Measurements from ENCODE around the gene P4HB. TPM values are rescaled to one million over a fixed set of nuclear protein-coding genes. Genes with fewer than 3 reads are reported as not detected.
A peak's percentile ranks its signal among the peaks of the same experiment; 100 is the strongest.

Gene P4HB
- total RNA-seq, result 100 to 1,000 TPM; 442 to 487 (median 478) TPM

DNA sequence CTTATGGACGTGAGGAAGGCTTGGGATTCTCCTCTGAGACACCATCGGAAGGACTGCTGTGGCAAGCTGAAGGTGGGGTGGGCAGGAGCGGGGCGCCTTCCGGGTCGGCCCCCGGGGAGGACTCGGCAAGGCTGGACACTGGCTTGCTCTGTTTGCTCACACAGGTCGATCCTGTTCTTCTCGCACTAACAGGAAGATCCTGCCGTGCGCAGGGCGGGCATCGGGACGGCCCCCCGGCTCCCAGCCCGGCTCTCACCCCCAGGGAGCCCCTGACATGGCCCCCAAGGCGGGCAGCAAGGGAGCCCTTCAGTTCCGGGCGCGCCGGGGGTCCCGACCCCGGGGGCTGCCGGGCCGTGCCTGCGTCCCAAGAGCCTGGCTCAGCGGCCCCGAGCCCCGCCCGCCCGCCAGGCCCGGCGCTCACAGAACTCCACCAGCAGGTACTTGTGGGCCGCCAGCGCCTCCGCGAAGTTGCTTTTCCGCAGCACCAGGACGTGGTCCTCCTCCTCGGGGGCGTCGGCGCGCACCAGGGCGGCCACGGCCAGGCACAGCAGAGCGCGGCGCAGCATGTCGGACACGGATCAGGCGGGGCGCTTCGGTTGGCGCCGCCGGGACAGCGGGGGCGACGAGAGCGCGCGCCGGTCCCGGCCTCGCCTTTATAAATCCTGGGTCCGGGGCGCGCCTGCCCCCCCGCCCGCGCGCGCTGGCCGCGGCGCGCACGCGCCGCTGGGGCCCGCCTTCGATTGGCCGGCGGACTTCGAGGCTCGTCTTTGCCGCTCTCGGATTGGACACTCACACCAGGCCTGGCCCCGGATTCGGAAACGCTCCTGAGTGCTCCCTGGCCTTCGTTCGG is at the start of gene P4HB:
Gene P4HB (minus strand): TSS at position 630 of the 850 bp plus-strand sequence. CDS start 64 bp downstream, at position 566.
- H3K4me1 Mint-ChIP-seq (ENCODE audit: low read depth), result peaks cover 37% of the 10 kb centered on the region
- H3K36me3 Mint-ChIP-seq (ENCODE audit: insufficient read depth), result peaks cover 24% of the 10 kb centered on the region
- H3K27me3 Mint-ChIP-seq (ENCODE audit: low read depth), result no peaks in the 10 kb centered on the region
- DNase-seq (no peak), ATAC-seq (no peak)
- peak within 1 kb of the TSS; percentile 90 for H3K4me3 Mint-ChIP-seq
- no peaks in the 10 kb centered on the region for H3K9me3 Mint-ChIP-seq

DNA sequence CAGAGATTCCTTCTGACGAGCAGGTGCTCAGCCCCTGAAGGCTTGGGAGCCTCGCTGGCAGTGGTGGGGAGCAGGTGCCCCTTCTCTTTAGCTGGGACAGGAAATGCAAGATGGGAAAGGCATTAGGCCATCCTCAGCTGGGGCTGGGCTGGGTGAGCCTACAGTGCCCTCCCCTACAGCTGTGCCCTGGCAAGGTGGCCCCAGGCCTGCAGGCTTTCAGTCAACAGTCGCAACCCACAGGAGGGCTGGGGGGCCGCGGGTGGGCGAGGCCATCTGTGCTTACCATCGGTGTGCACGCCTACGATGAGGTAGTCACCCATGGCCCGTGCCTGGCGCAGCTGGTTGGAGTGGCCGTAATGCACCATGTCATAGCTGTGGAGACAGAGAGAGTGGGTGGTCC is 48.9 kb upstream of the P4HB start:
- H3K4me1 Mint-ChIP-seq (ENCODE audit: low read depth), result peaks cover 10% of the 10 kb centered on the region
- H3K4me3 Mint-ChIP-seq, result peak overlapping the region; percentile 29
- peaks cover 10% of the 10 kb centered on the region for H3K36me3 Mint-ChIP-seq (ENCODE audit: insufficient read depth)
- ATAC-seq (no peak), DNase-seq (no peak)
- H3K9me3 Mint-ChIP-seq, result no peaks in the 10 kb centered on the region
- no peaks in the 10 kb centered on the region for H3K27me3 Mint-ChIP-seq (ENCODE audit: low read depth)

DNA sequence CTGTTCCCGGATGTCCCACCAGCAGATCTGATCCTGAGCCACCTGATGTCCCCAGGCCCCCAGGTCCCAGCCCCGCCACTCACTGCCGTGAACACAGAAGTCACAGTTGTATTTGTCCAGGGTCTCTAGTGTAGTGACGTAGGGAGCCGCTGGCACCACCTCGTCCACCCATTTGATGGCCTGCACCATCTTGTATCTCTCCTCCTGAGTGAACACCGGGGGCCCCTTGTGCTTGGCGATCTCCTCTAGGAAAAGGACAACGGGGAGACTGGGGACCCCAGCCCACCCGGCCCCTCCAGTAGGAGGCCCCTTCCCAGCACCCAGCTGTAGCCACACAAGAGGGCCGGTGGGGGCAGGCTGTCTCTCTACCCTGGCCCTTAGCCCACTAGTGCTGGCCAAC is 48.5 kb upstream of the P4HB start:
- no peak for ATAC-seq
- Mint-ChIP-seq H3K27me3 (ENCODE audit: low read depth) (no peaks in the 10 kb centered on the region), H3K4me1 (ENCODE audit: low read depth) (peaks cover 10% of the 10 kb centered on the region), H3K9me3 (no peaks in the 10 kb centered on the region), H3K36me3 (ENCODE audit: insufficient read depth) (peaks cover 12% of the 10 kb centered on the region), H3K4me3 (no peak overlapping the region)
- DNase-seq, result no peak

DNA sequence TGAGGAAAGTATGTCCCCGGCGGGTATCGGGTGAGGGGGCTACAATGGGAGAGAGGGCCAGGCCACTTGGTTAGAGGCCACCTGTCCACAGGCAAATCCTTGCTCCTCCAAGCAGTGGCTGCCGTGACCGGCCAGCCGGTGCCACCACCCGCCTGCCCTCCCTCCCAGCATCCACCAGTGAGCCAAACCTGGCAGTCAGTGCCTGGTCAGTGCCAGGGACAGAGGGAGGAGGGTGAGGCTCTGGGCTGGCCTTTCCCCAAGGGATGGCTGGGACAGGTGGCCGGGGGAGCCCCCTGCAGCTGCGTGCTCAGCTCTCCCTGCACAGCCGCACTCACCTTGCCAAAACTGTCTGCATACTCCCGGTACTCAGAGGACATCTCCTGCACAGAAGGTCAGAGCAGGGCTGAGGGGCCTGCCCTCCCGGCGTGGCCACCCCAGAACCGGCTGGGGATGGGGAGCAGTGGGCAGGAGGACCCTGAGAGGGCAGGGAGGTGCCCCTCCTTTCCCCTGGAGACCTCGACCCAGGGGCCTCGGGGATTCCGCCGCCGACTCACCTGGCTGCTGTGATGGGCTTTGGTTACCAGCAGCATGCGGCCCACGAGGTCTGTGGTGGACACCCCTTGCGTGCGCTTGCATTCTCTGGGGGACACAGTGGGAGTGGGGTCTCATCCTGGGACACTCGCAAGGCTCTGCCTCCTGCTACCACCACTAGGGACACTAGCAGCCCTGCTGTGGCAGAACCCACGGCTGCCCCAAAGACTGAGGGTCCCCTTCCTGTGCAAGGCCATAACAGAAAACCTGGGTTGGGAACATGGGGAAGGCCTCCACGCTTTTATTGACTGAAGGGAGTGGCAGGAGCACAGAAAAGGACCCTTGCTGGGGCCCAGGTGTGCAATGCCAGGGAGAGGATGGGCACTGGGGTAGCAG is 47.1 kb upstream of the P4HB start:
- peaks cover 10% of the 10 kb centered on the region for H3K4me1 Mint-ChIP-seq (ENCODE audit: low read depth)
- DNase-seq, result no peak
- no peaks in the 10 kb centered on the region for H3K27me3 Mint-ChIP-seq (ENCODE audit: low read depth)
- H3K4me3 Mint-ChIP-seq, result no peak overlapping the region
- peaks cover 2% of the 10 kb centered on the region for H3K36me3 Mint-ChIP-seq (ENCODE audit: insufficient read depth)
- no peak for ATAC-seq
- H3K9me3 Mint-ChIP-seq, result no peaks in the 10 kb centered on the region

DNA sequence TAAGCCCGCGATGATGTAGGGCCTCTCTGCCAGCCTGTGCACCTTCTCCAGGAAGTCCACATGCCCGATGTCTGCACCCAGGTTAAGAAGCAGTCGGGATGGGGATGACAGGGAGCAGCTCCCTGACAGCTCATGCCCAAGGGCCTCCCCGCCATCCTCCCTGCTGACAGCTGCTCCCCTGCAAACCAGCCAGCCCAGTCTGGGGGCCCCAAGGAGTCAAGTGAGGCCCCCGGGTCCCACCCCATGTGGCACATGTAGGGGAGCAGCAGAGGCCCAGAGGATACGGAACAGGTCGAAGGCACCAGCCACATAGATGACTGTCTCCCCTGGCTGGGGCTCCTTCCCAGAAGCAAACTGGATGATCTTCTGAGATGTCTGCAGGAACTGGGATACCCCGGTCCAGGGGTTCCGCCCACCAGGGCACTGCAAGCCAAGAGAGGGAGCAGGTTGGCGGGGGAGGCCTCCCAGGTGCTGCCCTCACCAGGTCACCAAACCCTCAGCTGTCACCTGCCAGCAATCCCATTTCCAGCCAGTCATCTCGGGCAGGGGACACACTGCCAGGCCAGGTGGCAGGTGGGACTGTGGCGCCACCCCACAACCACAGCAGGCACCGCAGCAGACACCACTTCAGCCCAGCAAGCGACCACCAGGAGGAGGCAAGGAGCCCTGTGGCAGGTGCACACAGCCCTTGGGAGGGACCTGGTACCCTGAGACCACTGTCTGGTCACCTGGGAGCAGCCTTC is 46.3 kb upstream of the P4HB start:
- Mint-ChIP-seq H3K27me3 (ENCODE audit: low read depth) (no peaks in the 10 kb centered on the region), H3K36me3 (ENCODE audit: insufficient read depth) (peaks cover 2% of the 10 kb centered on the region)

DNA sequence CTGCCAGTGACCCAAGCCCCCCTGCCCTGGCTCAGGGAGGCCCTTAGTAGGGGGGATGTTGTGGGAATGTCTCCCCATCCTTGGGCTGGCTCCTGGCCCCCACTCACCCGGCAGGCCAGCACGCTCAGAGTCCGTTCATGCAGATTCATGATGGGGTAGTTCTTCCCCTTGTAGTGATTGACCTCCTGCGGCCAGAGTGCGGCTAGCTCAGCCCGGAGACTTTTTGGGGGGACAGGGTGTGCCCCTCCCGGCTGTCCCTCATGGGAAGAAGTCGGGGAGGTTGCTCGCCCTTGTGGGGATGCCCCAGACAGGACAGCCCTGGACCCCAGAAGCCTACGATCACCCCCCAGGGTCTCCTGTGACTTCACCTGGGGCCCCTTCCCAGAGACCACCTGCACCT is 45.7 kb upstream of the P4HB start:
- H3K36me3 Mint-ChIP-seq (ENCODE audit: insufficient read depth), result peaks cover 5% of the 10 kb centered on the region
- no peak overlapping the region for H3K4me3 Mint-ChIP-seq
- H3K9me3 Mint-ChIP-seq, result no peaks in the 10 kb centered on the region
- ATAC-seq (no peak), DNase-seq (no peak)
- H3K4me1 Mint-ChIP-seq (ENCODE audit: low read depth), result peaks cover 10% of the 10 kb centered on the region
- peaks cover 6% of the 10 kb centered on the region for H3K27me3 Mint-ChIP-seq (ENCODE audit: low read depth)

More for the DNA sequence above, 46.3 kb upstream of the P4HB start:
- Mint-ChIP-seq H3K4me1 (ENCODE audit: low read depth) (peaks cover 9% of the 10 kb centered on the region), H3K9me3 (no peaks in the 10 kb centered on the region), H3K4me3 (no peak overlapping the region)
- no peak for DNase-seq
- no peak for ATAC-seq

DNA sequence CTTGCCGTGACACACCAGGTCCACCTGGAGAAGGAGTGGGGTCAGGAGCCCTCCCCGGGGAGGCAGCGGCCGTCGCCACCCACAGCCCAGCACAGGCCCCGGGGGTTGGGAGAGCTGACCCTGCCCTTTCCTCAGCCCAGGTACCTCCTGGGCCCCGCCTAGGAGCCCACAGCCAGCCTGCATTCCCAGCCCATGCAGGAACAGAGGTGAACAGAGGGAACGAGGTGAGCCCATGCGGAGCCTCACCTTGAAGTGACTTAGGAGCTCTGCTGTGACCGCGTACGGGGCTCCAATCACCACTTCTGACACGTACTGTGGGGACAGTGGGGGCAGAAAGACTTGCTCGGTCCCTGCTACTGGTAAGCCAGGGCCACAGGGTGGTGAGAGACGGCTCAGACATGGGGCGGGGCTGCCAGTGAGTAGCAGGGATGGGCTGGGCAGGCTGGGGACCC is 45.1 kb upstream of the P4HB start:
- Mint-ChIP-seq H3K36me3 (ENCODE audit: insufficient read depth) (peaks cover 10% of the 10 kb centered on the region), H3K9me3 (no peaks in the 10 kb centered on the region), H3K4me1 (ENCODE audit: low read depth) (peaks cover 12% of the 10 kb centered on the region), H3K27me3 (ENCODE audit: low read depth) (peaks cover 9% of the 10 kb centered on the region), H3K4me3 (no peak overlapping the region)
- DNase-seq, result no peak
- ATAC-seq, result no peak

DNA sequence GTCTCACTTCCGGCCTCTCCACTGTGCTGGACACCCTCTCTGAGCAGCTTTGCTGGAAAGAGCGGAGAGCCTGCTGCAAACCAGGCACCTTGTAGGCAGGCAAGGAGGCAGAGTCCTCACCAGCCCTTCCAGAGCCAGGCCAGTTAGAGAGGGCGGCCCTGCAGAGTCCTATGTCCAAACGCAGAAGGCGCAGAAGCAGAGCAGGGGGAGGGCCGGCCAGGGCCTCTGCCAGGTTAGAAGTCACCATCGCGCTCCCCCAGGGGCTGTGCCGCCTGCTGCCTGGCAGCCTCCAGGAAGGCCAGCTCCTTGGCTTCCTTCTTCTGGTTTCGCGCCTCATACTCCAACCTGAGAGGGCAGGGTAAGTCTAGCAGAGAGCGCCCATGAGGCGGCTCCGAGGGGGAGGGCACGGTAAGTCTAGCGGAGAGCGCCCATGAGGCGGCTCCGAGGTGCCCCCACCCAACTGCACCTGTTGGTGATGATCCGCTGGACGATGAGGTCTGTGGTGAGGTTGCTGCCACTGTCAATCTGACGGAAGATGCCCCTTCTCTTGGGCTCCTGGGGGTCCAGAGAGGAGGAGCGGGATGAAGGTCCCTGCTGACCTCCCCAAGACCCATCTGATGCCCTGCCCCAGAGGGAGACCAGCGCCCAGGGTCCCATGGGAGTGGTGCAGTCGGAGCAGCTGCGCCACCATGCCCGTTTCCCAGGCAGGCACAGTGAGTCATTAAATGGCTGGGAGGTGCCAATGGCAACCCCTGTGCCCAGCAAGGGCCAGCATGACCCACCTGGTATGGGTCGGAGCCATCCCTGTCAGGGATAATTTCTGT is 44.5 kb upstream of the P4HB start:
- peaks cover 16% of the 10 kb centered on the region for H3K36me3 Mint-ChIP-seq (ENCODE audit: insufficient read depth)
- H3K9me3 Mint-ChIP-seq, result no peaks in the 10 kb centered on the region
- no peak for ATAC-seq
- H3K4me1 Mint-ChIP-seq (ENCODE audit: low read depth), result peaks cover 9% of the 10 kb centered on the region
- H3K4me3 Mint-ChIP-seq, result no peak overlapping the region
- no peak for DNase-seq
- H3K27me3 Mint-ChIP-seq (ENCODE audit: low read depth), result peaks cover 9% of the 10 kb centered on the region

DNA sequence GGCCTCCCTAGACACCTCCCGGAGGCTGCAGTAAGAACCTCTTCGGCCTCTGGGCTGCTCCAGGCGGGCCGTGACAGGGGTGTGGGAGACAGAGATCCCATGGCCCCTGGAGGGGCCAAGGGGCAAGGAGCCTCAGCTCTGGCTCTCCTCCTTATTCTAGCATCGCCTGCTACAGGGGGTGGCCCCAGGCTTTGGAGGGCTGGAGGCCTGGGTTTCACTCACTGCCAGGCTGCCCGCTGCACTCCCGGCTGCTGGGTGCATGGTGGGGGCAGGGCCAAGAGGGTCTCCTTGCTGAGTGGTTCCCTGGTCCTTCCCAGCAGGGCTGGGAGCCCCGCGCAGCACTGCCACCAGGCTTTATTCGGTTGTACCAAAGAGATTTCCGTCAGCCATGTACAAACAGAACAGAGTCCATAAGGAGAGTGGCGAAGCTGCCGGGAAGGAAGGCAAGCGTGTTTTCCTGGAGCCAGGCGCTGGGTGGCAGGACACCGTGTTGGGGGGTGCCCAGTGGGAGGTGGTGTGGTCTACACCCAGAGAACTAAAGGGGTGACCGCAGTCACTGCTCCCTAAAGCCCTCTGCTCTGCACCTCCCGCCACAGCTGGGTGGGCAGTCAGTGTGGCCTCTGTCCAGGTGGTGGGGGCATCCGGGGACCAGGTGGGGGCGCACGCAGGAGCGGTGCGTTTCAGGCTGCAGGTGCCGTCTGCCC is 43.7 kb upstream of the P4HB start:
- Mint-ChIP-seq H3K36me3 (ENCODE audit: insufficient read depth) (peaks cover 19% of the 10 kb centered on the region), H3K9me3 (no peaks in the 10 kb centered on the region), H3K27me3 (ENCODE audit: low read depth) (peaks cover 9% of the 10 kb centered on the region)

DNA sequence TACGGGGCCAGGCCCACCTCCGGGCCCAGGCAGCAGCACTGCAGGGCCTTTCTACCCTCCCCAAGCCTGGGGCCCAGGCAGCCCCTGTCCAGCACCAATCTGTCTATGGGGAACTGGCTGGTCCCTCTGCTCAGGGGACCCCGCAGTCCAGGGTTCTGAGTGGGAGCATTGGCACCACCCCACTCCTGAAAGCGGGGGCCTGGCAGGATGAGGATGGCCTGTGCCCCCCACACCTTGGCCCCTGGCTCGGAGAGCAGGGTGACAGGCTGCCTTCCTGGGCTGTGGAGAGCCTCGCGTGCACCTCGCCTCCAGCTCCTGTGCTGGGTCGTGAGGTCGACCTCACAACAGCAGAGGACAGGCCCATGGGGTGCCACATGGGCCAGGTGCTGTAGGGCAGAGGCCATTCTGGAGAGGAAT is 43.1 kb upstream of the P4HB start:
- no peak for ATAC-seq
- H3K4me3 Mint-ChIP-seq, result no peak overlapping the region

More for the DNA sequence above, 43.7 kb upstream of the P4HB start:
- DNase-seq (no peak), ATAC-seq (no peak)
- Mint-ChIP-seq H3K4me1 (ENCODE audit: low read depth) (peaks cover 5% of the 10 kb centered on the region), H3K4me3 (no peak overlapping the region)

DNA sequence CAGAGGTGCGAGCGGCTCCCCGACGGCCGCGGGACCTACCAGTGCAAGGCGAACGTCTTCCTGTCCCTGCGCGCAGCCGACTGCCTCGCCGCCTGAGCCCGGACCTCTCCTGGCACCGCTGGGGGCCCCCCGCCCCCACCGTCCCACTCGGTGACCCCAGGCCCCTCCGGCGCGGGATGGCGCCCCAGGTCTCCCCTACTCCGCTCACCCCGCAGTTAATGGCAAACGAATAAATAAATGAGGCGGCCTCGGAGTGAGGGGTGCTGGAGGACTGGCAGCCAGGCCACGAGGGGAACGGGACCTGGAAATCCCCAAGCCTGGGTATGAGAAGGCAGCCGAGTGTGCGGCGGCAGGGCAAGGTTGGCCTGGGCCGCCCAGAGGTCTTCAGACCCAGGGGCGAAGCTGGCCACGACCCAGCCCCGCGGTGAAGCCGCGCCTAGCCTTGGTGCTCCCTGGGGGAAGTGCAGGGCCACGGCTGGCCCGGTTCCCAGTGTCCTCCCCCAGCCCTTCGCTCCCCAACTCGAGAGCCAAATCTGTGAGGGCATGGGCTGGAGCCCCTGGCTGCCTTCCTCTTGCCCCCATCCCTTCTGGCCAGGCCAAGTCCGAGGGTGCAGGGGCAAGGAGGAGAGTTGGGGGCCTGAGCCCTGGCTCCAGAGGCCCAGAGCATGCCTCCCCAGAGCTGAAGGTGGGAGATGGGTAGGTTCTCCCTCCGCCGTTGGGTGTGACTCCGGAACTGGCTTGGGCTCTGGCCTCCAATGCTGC is 42.5 kb upstream of the P4HB start:
- H3K27me3 Mint-ChIP-seq (ENCODE audit: low read depth), result peaks cover 9% of the 10 kb centered on the region
- no peak for DNase-seq
- H3K36me3 Mint-ChIP-seq (ENCODE audit: insufficient read depth), result peaks cover 27% of the 10 kb centered on the region
- H3K4me1 Mint-ChIP-seq (ENCODE audit: low read depth), result peaks cover 5% of the 10 kb centered on the region
- peak; percentile 6 to 39 for ATAC-seq
- no peak overlapping the region for H3K4me3 Mint-ChIP-seq
- H3K9me3 Mint-ChIP-seq, result no peaks in the 10 kb centered on the region

More for the DNA sequence above, 43.1 kb upstream of the P4HB start:
- Mint-ChIP-seq H3K27me3 (ENCODE audit: low read depth) (peaks cover 9% of the 10 kb centered on the region), H3K36me3 (ENCODE audit: insufficient read depth) (peaks cover 21% of the 10 kb centered on the region), H3K9me3 (no peaks in the 10 kb centered on the region), H3K4me1 (ENCODE audit: low read depth) (peaks cover 5% of the 10 kb centered on the region)
- DNase-seq, result no peak

DNA sequence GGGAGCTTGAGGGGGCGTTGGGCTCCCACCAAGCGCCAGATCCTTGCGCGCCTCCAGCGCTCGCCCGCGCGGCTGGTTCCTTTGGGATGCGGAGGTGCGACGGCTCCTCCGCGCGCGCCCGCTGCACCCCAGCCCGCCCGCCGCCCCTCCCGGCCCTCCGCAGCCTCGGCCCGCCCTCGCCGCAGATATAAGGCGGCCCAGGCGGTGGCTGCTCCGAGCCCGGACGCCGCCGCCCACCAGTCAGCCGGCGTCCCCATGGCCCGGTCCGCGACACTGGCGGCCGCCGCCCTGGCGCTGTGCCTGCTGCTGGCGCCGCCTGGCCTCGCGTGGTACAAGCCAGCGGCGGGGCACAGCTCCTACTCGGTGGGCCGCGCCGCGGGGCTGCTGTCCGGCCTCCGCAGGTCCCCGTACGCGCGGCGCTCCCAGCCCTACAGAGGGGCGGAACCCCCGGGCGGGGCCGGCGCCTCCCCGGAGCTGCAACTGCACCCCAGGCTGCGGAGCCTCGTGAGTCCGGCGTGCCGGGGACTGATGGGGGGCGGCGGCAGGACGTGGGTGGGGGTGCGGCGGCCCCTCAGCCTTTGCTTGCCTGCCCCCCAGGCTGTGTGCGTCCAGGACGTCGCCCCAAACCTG is 41.8 kb upstream of the P4HB start, which contains the start of gene NPB:
Gene NPB (plus strand): TSS at position 216 of the 630 bp plus-strand sequence. CDS start 40 bp downstream, at position 256.
- peaks cover 32% of the 10 kb centered on the region for H3K36me3 Mint-ChIP-seq (ENCODE audit: insufficient read depth)
- H3K4me3 Mint-ChIP-seq, result no peak within 1 kb of the TSS
- DNase-seq, result no peak
- H3K4me1 Mint-ChIP-seq (ENCODE audit: low read depth), result peaks cover 5% of the 10 kb centered on the region
- peaks cover 9% of the 10 kb centered on the region for H3K27me3 Mint-ChIP-seq (ENCODE audit: low read depth)
- H3K9me3 Mint-ChIP-seq, result no peaks in the 10 kb centered on the region
- ATAC-seq, result peak; percentile 64 to 72

Data from activated T-cell treated with anti-CD3 and anti-CD28 coated beads, Interleukin-2, amount 50 U/mL, for 4 hours (primary cell).